ENCODE measurements around the gene KCTD20. TPM values are rescaled to one million over a fixed set of nuclear protein-coding genes. Genes with fewer than 3 reads are reported as not detected.

KCTD20 gene
- total and polyA plus RNA-seq, 2 of the 13 experiments (the other 11 are each of a cell fraction or from before 2014, with no cell fraction given), result 52.7 to 67.1 TPM

DNA sequence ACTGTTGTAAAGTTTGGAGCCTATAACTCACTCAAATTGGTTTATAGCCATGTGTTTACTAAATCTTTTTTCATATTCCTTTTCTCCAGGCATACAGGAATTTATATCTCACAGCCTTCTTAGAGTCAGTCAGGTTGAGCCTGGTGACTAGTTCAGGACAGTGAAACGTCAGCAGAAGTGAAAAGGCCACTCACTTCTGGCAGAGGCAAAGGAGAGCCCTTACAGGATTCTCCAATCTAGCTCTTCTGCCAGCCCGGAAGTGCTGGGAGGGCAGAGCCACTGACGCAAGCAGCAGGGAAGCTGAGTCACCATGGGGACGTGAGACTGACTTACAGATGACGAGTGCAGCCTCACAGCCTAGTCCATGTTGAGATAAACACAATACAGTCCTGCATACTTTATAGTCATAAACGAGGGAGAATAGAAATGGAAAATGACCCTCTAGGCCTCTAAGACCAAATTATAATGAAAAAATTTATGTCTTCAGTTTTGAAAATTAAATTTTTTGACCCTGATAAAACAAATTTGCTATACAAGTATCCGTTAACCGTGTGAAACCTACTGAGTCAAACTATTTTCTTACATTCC lies 1.4 kb upstream of the KCTD20 start (continued):
- peak; percentile 92 for TF ChIP-seq ATF1 (CRISPR knock-in tag; IDR thresholded peaks at IDR 0.05)
- TF ChIP-seq ZNF761 (CRISPR knock-in tag; conservative IDR thresholded peaks at IDR 0.05), result no peak
- TF ChIP-seq SOX13 (IDR thresholded peaks at IDR 0.05), result no peak
- peak in 1 of 2 experiments; percentile 59; a peak in 2 of 4 replicates for TF ChIP-seq SOX13 (CRISPR knock-in tag; conservative IDR thresholded peaks at IDR 0.05 in 1 of 2, IDR thresholded peaks at IDR 0.05 in 1 of 2)
- TF ChIP-seq ZNF431 (CRISPR knock-in tag; IDR thresholded peaks at IDR 0.05; ENCODE audit: borderline replicate concordance, low read depth), result no peak; the same call in 1 of the 2 replicates
- peak; percentile 52; the same call in 1 of the 2 replicates for TF ChIP-seq ZNF124 (CRISPR knock-in tag; IDR thresholded peaks at IDR 0.05)
- TF ChIP-seq ZMAT3 (CRISPR knock-in tag; conservative IDR thresholded peaks at IDR 0.05), result no peak
- TF ChIP-seq SIN3B (IDR thresholded peaks at IDR 0.05; ENCODE audit: low read length), result no peak; the same call in 1 of the 2 replicates
- peak; percentile 66 for TF ChIP-seq YY1 (IDR thresholded peaks at IDR 0.05; ENCODE audit: insufficient read depth, insufficient replicate concordance, low read depth, low read length)
- no peak for TF ChIP-seq ZNF468 (CRISPR knock-in tag; IDR thresholded peaks at IDR 0.05)
- peak; percentile 71 for TF ChIP-seq PHF20 (CRISPR knock-in tag; IDR thresholded peaks at IDR 0.05)
- TF ChIP-seq ZNF652 (CRISPR knock-in tag; IDR thresholded peaks at IDR 0.05; ENCODE audit: borderline replicate concordance, low read depth), result no peak
- no peak for TF ChIP-seq SOX6 (IDR thresholded peaks at IDR 0.05)
- no peak for TF ChIP-seq SOX6 (CRISPR knock-in tag; IDR thresholded peaks at IDR 0.05)
- no peak for TF ChIP-seq ZNF709 (CRISPR knock-in tag; IDR thresholded peaks at IDR 0.05)
- TF ChIP-seq, protein P1, sequence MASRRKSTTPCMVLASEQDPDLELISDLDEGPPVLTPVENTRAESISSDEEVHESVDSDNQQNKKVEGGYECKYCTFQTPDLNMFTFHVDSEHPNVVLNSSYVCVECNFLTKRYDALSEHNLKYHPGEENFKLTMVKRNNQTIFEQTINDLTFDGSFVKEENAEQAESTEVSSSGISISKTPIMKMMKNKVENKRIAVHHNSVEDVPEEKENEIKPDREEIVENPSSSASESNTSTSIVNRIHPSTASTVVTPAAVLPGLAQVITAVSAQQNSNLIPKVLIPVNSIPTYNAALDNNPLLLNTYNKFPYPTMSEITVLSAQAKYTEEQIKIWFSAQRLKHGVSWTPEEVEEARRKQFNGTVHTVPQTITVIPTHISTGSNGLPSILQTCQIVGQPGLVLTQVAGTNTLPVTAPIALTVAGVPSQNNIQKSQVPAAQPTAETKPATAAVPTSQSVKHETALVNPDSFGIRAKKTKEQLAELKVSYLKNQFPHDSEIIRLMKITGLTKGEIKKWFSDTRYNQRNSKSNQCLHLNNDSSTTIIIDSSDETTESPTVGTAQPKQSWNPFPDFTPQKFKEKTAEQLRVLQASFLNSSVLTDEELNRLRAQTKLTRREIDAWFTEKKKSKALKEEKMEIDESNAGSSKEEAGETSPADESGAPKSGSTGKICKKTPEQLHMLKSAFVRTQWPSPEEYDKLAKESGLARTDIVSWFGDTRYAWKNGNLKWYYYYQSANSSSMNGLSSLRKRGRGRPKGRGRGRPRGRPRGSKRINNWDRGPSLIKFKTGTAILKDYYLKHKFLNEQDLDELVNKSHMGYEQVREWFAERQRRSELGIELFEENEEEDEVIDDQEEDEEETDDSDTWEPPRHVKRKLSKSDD (CRISPR knock-in tag; IDR thresholded peaks at IDR 0.05; ENCODE audit: low read depth), result peak; percentile 96
- TF ChIP-seq ZNF496 (CRISPR knock-in tag; IDR thresholded peaks at IDR 0.05; ENCODE audit: insufficient replicate concordance), result no peak
- 0 out of 2 replicates have a peak, but pooled peaks have one; percentile 11 for TF ChIP-seq ZNF7 (CRISPR knock-in tag; IDR thresholded peaks at IDR 0.05)
- TF ChIP-seq SRSF4 (IDR thresholded peaks at IDR 0.05; ENCODE audit: low read depth, low read length, poor library complexity, severe bottlenecking), result no peak
- TF ChIP-seq KAT8 (CRISPR knock-in tag; IDR thresholded peaks at IDR 0.05), result peak; percentile 91
- TF ChIP-seq ONECUT2 (CRISPR knock-in tag; IDR thresholded peaks at IDR 0.05), result no peak
- TF ChIP-seq, protein P2, sequence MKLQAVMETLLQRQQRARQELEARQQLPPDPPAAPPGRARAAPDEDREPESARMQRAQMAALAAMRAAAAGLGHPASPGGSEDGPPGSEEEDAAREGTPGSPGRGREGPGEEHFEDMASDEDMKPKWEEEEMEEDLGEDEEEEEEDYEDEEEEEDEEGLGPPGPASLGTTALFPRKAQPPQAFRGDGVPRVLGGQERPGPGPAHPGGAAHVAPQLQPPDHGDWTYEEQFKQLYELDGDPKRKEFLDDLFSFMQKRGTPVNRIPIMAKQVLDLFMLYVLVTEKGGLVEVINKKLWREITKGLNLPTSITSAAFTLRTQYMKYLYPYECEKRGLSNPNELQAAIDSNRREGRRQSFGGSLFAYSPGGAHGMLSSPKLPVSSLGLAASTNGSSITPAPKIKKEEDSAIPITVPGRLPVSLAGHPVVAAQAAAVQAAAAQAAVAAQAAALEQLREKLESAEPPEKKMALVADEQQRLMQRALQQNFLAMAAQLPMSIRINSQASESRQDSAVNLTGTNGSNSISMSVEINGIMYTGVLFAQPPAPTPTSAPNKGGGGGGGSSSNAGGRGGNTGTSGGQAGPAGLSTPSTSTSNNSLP (IDR thresholded peaks at IDR 0.05; ENCODE audit: low read depth, low read length), result peak; percentile 24; the same call in 1 of the 2 replicates
- TF ChIP-seq, protein P3, sequence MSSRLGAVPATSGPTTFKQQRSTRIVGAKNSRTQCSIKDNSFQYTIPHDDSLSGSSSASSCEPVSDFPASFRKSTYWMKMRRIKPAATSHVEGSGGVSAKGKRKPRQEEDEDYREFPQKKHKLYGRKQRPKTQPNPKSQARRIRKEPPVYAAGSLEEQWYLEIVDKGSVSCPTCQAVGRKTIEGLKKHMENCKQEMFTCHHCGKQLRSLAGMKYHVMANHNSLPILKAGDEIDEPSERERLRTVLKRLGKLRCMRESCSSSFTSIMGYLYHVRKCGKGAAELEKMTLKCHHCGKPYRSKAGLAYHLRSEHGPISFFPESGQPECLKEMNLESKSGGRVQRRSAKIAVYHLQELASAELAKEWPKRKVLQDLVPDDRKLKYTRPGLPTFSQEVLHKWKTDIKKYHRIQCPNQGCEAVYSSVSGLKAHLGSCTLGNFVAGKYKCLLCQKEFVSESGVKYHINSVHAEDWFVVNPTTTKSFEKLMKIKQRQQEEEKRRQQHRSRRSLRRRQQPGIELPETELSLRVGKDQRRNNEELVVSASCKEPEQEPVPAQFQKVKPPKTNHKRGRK (CRISPR knock-in tag; IDR thresholded peaks at IDR 0.05), result no peak

Data from HepG2 (cell line).